ENCODE results near the gene CLIC4.
"Not testable (repeated sequence)": the region's sequence is repeated elsewhere in the genome, so short reads cannot be mapped to it uniquely, and the experiment has no call there.

- TF ChIP-seq CTCF (conservative IDR thresholded peaks at IDR 0.05); EZH2 (IDR thresholded peaks at IDR 0.05; ENCODE audit: low read depth): not testable (repeated sequence)
Observed at GRCh38 chr1:24733342-24733741, 11.9 kb upstream of the CLIC4 start.
